Activated CD8-positive, alpha-beta T cell treated with anti-CD3 and anti-CD28 coated beads for 36 hours (primary cell): ENCODE data around the gene PITX3. TPM values are rescaled to one million over a fixed set of nuclear protein-coding genes. Genes with fewer than 3 reads are reported as not detected.

Experiments
- ATAC-seq: fragments of 200-7000 bp; cut with Tn5 transposase; one replicate; pipeline ENCODE4 v1.10.0; 2021; ENCODE audit warnings: mild to moderate bottlenecking, moderate library complexity
- CTCF ChIA-PET: fragments of 350-600 bp; sonication (Branson Sonifier 250); formaldehyde crosslinking; loops from one replicate; lab custom pipeline; 2021; ENCODE audit warnings: antibody characterized with exemption; lab: Charles Lee
- POLR2A ChIA-PET: fragments of 350-600 bp; sonication (Branson Sonifier 250); formaldehyde crosslinking; loops from one replicate; lab custom pipeline; 2021; ENCODE audit warnings: antibody characterized with exemption; lab: Charles Lee
- DNase-seq: peaks from one replicate; pipeline ENCODE4 v3.0.0-alpha.2; 2020
- H3K27ac Mint-ChIP-seq: one replicate; pipeline ENCODE4 v1.8.0; 2021; ENCODE audit warnings: mild to moderate bottlenecking, mixed read lengths
- H3K27me3 Mint-ChIP-seq: one replicate; pipeline ENCODE4 v1.8.0; 2021; ENCODE audit warnings: mixed read lengths
- H3K36me3 Mint-ChIP-seq: one replicate; pipeline ENCODE4 v1.8.0; 2021; ENCODE audit warnings: low read depth, mixed read lengths
- H3K4me1 Mint-ChIP-seq: one replicate; pipeline ENCODE4 v1.8.0; 2021; ENCODE audit warnings: low read depth, mixed read lengths
- H3K4me3 Mint-ChIP-seq: one replicate; pipeline ENCODE4 v1.8.0; 2021; ENCODE audit warnings: mild to moderate bottlenecking, moderate library complexity, mixed read lengths
- H3K9me3 Mint-ChIP-seq: one replicate; pipeline ENCODE4 v1.8.0; 2021; ENCODE audit warnings: mixed read lengths
- intact Hi-C: fragments of 100-400 bp; cut with micrococcal nuclease; formaldehyde crosslinking; loops from one replicate; pipeline ENCODE4 v1.10.0; 2022
- total RNA-seq, 2 experiments: library from RNA; stranded (reverse); gene quantifications; one replicate each; pipeline ENCODE4 v1.2.3, GENCODE V29; 2021
- TF ChIP-seq, protein P1 (sequence below): fragments of 200-600 bp; IDR thresholded peaks from one replicate; pipeline ENCODE4 v1.8.0; 2022; ENCODE audit warnings: antibody characterized with exemption, mild to moderate bottlenecking

PITX3 gene
- total RNA-seq, 2 experiments from 2014 or later, result 0.23 TPM; not detected in 1

DNA sequence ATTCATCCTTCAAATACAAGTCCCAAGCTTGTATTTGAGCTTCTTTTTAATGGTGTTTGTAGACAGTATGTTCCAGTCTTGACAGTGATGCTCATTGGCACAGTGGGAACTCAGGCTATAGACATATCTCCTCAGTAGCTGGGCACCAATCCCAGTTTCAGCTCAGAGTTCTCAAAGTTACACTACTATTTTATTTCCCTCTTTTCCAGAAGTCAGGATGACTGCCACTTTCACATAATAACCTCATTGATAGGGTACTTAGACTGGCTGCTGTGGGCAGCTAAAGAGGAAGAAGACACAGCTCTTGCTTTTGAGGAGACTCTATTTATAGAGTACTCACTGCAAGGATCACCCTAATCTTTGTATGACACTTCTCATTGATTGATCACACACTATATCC, 6.4 kb upstream of the PITX3 start:
- ATAC-seq, result no peak
- TF ChIP-seq, protein P1, sequence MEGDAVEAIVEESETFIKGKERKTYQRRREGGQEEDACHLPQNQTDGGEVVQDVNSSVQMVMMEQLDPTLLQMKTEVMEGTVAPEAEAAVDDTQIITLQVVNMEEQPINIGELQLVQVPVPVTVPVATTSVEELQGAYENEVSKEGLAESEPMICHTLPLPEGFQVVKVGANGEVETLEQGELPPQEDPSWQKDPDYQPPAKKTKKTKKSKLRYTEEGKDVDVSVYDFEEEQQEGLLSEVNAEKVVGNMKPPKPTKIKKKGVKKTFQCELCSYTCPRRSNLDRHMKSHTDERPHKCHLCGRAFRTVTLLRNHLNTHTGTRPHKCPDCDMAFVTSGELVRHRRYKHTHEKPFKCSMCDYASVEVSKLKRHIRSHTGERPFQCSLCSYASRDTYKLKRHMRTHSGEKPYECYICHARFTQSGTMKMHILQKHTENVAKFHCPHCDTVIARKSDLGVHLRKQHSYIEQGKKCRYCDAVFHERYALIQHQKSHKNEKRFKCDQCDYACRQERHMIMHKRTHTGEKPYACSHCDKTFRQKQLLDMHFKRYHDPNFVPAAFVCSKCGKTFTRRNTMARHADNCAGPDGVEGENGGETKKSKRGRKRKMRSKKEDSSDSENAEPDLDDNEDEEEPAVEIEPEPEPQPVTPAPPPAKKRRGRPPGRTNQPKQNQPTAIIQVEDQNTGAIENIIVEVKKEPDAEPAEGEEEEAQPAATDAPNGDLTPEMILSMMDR, result no peak
- DNase-seq, result no peak
- Mint-ChIP-seq H3K36me3 (peaks cover 9% of the 10 kb centered on the region), H3K9me3 (no peaks in the 10 kb centered on the region), H3K4me1 (peaks cover 40% of the 10 kb centered on the region), H3K4me3 (peak overlapping the region; percentile 98), H3K27me3 (peaks cover 5% of the 10 kb centered on the region), H3K27ac (no peak overlapping the region)
- ChIA-PET CTCF (interaction anchor here (0.7 to 4.1 kb wide), 6 partner anchors 17 to 146 kb away, joined by 3 to 59 read pairs (median 3); no protein-coding TSS in a partner anchor), POLR2A (interaction anchor here (0.6 to 0.8 kb wide), 3 partner anchors 17 to 64 kb away, joined by 3 read pairs; no protein-coding TSS in a partner anchor)
- intact Hi-C loops, result no loop called here

DNA sequence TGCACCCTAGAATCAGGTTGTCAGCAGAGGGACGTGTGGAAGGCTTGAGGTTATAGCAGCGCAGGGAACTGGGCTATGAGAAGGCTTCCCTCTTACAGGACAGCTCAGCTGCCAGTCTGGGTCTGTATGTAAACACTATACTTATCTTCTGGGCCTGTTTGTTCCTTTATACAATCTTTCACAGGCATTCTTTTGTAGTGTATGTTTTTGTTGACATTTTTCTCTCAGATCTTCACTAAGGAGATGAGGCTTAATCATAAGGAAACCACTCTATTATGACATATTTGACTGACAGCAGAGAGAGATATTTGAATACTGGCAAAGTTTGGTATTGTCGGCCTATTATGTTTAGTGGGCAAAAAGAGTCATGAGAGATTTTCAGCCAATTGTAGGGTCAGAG, 4.9 kb upstream of the PITX3 start:
- DNase-seq, result no peak
- H3K27me3 Mint-ChIP-seq, result peaks cover 16% of the 10 kb centered on the region
- H3K4me1 Mint-ChIP-seq, result peaks cover 44% of the 10 kb centered on the region
- peaks cover 9% of the 10 kb centered on the region for H3K36me3 Mint-ChIP-seq
- ChIA-PET CTCF (interaction anchor here (2.3 to 4.7 kb wide), 2 partner anchors 15 to 77 kb away, joined by 7 to 58 read pairs; no protein-coding TSS in a partner anchor), POLR2A (interaction anchor here (1.4 to 1.5 kb wide), 2 partner anchors 77 to 80 kb away, joined by 3 read pairs; no protein-coding TSS in a partner anchor)
- peak overlapping the region; percentile 94 for H3K27ac Mint-ChIP-seq
- peak overlapping the region; percentile 98 for H3K4me3 Mint-ChIP-seq
- no peak for ATAC-seq
- TF ChIP-seq, protein P1, result no peak
- no peaks in the 10 kb centered on the region for H3K9me3 Mint-ChIP-seq
- intact Hi-C loops, result no loop called here

DNA sequence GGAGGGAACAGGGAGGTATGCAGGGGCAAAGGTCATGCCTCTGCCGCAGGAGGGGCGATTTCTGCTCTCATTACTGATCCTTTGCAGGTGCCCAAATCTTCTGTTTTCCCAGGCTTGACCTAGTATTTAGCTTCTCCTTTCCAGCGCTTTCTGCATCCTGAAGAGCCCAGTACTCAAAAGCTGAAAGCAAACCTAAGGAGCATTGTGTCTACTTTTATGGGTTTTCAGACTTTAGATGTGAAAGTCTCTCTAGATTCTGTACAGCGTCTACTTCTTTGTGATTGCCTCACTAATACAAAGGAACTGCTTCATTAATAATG, 4.6 kb upstream of the PITX3 start:
- Mint-ChIP-seq H3K27me3 (peaks cover 18% of the 10 kb centered on the region), H3K36me3 (peaks cover 9% of the 10 kb centered on the region), H3K9me3 (no peaks in the 10 kb centered on the region), H3K4me3 (peak overlapping the region; percentile 98), H3K4me1 (peaks cover 43% of the 10 kb centered on the region), H3K27ac (peak overlapping the region; percentile 94)
- TF ChIP-seq, protein P1, result no peak
- ChIA-PET POLR2A (interaction anchor here (0.7 to 1.9 kb wide), 8 partner anchors 16 to 429 kb away, joined by 3 to 5 read pairs (median 3); partner anchors contain the start of gene CUEDC2), CTCF (interaction anchor here (1.0 to 4.7 kb wide), 6 partner anchors 15 to 215 kb away, joined by 3 to 58 read pairs (median 6); no protein-coding TSS in a partner anchor)
- intact Hi-C loops, result loop anchor here (2.0 kb wide), 1 partner anchor 149 kb away; the partner anchor contains the start of gene NFKB2
- DNase-seq, result no peak
- ATAC-seq, result no peak

DNA sequence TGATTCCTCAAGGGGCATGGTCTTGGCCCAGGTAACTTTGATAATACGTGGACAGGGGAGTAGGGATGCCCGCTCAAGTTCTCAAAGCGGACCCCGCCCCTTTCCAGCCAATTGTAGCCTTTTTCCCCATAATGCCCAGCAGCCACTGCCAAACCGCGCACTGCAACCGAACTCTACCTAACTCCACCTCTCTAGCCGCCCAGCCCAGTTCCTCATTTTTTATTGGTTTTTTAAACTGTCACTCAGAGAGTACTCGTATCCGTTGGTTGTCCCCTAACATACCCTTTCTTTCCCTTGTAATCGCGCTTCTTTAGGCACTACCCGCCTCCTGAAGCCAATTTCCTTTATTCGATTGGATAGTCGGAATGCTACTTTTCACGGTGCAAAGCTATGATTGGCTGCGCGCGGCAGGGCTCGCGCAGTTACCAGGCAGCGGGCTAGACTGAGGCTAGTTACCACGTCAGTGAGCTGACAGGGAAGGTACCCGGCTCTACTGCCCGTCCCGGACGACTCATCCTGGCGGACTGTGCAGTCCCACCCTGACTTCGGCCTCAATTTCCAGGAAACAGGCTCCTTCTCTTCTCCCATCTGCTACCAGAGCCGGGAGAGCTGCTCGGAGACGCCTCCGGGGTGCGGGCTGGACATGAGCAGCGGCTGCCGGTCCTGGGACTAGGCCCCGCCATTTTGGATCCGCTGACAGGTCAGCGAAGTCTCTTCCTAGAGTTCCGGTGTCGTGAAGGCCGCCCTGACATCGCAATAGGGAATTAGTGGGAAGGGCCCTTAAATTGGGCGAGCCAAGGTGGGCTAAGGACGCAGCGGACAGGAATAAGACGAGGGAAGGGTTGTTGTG, 4.0 kb upstream of the PITX3 start, which contains the start of gene GBF1:
GBF1 (plus strand) TSS at position 451 of the 850 bp plus-strand sequence. CDS start 13,407 bp downstream, outside the sequence.
- peak within 1 kb of the TSS; percentile 94 for H3K27ac Mint-ChIP-seq
- H3K27me3 Mint-ChIP-seq, result peaks cover 23% of the 10 kb centered on the region
- CTCF ChIA-PET, result interaction anchor here (0.6 to 4.7 kb wide), 8 partner anchors 14 to 216 kb away, joined by 3 to 58 read pairs (median 4); no protein-coding TSS in a partner anchor
- intact Hi-C loops, result loop anchor here (2.0 kb wide), 1 partner anchor 149 kb away; the partner anchor contains the start of gene NFKB2
- POLR2A ChIA-PET, result interaction anchor here (0.6 to 1.9 kb wide), 13 partner anchors 10 to 430 kb away, joined by 3 to 7 read pairs (median 3); partner anchors contain the start of gene CUEDC2
- peaks cover 9% of the 10 kb centered on the region for H3K36me3 Mint-ChIP-seq
- DNase-seq, result peak; percentile 95
- H3K9me3 Mint-ChIP-seq, result no peaks in the 10 kb centered on the region
- TF ChIP-seq, protein P1, result no peak
- peaks cover 46% of the 10 kb centered on the region for H3K4me1 Mint-ChIP-seq
- peak within 1 kb of the TSS; percentile 98 for H3K4me3 Mint-ChIP-seq
- peak; percentile 91 for ATAC-seq
